Choroid plexus epithelial cell (primary cell): ENCODE results near the gene HMCN1.

Experiments
- DNase-seq: peaks from one replicate; pipeline ENCODE4 v3.0.0-alpha.2; 2010; ENCODE audit warnings: low read depth
- H3K4me3 ChIP-seq: 2 replicates; pipeline ENCODE4 v1.5.1; 2011; ENCODE audit warnings: low read depth, mild to moderate bottlenecking, control low read depth, low read length, moderate library complexity
- TF ChIP-seq, protein P1 (sequence below): conservative IDR thresholded peaks from 2 replicates; pipeline ENCODE4 v1.5.1; 2011; ENCODE audit warnings: low read depth, mild to moderate bottlenecking, control low read depth, inconsistent platforms, low read length, moderate library complexity

Gene HMCN1

DNA sequence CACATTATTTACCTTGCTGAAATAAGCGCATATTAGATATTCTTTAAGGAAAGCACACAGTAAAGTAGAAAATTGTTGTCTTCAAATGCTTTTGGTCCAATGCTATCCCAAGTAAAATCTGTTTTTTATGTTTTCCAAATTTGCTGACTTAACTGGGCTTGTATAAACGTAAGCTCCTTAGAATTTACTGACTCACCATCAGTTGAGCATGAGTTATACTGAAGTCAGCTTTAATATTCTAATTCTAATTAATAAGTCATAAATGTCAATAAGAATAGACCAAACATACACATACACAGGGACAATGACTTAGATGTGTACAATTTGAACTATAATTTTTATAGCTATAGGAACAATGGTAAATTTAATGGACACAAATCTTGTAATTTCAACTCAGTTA lies 321.7 kb downstream of the HMCN1 start:
- TF ChIP-seq, protein P1, sequence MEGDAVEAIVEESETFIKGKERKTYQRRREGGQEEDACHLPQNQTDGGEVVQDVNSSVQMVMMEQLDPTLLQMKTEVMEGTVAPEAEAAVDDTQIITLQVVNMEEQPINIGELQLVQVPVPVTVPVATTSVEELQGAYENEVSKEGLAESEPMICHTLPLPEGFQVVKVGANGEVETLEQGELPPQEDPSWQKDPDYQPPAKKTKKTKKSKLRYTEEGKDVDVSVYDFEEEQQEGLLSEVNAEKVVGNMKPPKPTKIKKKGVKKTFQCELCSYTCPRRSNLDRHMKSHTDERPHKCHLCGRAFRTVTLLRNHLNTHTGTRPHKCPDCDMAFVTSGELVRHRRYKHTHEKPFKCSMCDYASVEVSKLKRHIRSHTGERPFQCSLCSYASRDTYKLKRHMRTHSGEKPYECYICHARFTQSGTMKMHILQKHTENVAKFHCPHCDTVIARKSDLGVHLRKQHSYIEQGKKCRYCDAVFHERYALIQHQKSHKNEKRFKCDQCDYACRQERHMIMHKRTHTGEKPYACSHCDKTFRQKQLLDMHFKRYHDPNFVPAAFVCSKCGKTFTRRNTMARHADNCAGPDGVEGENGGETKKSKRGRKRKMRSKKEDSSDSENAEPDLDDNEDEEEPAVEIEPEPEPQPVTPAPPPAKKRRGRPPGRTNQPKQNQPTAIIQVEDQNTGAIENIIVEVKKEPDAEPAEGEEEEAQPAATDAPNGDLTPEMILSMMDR, result no peak
- no peak for DNase-seq
- H3K4me3 ChIP-seq, result no peak overlapping the region

DNA sequence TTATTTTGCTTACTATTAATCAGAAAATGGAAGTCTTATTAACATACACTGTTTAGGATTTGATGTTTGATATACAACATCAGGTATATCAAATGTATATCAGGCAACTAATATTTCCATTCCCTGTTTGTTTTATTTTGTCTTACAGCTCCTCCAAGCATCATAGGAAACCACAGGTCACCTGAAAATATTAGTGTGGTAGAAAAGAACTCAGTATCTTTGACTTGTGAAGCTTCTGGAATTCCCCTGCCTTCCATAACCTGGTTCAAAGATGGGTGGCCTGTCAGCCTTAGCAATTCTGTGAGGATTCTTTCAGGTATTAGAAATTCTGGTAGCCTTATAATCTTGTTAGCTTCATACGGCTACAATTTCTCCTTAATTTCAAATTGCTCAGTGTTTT lies 322.9 kb downstream of the HMCN1 start:
- TF ChIP-seq, protein P1, result no peak
- no peak for DNase-seq

DNA sequence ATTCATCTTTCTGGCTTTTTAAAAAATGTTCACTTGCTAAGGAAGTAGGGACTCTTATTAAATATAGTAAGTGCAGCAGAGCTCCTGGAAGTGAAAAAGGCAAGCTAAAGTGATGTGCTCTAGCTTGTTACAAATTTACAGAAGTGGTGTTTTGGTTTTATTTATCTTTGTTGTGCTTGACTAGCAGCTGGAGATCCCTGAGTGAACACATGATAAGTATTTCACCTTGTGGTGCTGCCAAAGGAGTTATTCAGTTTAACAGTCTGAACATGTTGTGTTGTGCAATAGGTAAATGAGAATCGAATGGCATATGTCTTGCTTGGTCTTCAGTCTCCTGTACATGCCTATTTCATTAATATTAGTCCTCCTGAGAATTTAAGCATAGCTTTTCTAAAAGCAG lies 325.1 kb downstream of the HMCN1 start:
- peak; percentile 76 for DNase-seq
- no peak overlapping the region for H3K4me3 ChIP-seq
- TF ChIP-seq, protein P1, result no peak

More for the DNA sequence above, 322.9 kb downstream of the HMCN1 start:
- H3K4me3 ChIP-seq, result no peak overlapping the region

DNA sequence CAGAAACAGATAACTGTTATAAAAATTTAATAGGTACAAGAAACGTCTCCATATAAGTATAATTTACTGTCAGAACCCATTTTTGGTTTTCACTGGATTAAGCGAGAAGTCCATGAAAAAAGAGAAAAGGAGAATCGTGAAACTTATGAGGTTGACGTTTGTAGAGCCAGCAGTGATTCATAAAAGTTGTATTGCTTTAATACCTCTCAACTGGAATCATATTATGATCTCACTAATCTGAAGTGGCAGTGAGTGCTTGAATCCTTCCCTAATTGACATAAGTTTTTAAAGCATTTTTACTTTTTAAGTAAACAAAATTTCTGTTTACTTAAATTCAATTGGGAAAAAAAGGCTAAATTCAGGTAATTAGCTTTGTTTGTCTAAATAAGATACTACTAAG lies 325.6 kb downstream of the HMCN1 start:
- no peak overlapping the region for H3K4me3 ChIP-seq
- TF ChIP-seq, protein P1, result no peak
- no peak for DNase-seq

DNA sequence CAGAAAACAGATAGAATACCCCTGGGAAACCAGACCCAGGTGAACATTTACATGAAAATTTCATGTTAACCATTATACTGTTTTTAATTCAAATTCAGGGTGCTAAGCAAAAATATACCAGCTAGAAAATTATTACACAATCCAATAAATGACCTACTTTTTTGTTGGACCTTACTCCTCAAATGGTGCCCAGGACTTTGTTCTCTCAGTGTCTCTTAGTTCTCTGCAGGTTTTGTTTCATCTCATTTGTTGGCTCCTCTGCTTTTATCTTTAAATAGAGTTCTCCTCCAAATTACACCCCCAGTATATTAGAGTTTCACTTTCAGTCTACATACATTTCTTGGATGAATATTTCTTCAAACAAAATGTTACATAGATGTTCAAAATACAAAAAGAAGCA lies 326.0 kb downstream of the HMCN1 start:
- no peak for DNase-seq
- TF ChIP-seq, protein P1, result no peak
- no peak overlapping the region for H3K4me3 ChIP-seq

DNA sequence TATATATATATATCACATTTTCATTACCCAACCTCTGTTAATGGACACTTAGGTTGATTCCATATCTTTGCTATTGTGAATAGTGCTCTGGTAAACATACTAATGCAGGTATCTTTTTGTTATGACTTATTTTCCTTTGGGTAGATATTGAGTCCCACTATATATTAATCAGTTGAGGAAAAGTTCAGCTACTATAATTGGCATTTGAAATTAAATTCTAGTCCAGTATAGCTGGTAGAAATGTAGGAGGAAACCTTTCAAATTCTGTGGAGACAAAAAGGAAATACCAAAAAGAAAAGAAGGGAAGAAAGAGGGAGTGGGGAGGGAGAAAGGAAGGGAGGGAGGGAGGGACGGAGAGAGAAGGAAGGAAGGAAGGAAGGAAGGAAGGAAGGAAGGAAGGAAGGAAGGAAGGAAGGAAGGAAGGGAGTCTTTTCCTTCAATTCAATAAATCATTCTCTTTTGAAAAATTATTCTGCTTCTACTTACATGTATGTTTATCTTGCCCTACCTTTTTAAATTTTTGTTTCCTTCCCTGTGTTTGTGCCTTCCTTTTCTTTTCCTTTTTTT lies 329.0 kb downstream of the HMCN1 start:
- TF ChIP-seq, protein P1, result no peak
- no peak overlapping the region for H3K4me3 ChIP-seq
- DNase-seq, result no peak

DNA sequence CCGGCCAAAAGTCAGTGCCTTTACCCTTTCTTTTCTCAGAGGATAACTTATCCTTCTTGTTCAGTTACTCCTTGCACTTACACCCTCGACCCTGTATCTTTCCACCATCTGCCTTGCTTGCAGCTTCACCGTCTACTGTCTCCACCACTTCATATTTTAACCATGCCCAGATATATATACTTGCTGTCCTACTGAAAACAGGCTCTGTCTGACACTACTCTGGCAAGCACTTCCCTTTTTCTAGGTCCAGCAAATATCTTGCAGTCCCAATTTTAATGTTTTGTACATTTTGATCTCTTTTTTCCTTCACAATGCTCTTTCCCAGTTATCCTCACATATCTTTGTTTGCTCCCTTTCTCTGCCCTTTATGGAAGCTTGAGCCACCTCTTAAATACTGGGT lies 332.2 kb downstream of the HMCN1 start:
- TF ChIP-seq, protein P1, result no peak
- no peak for DNase-seq
- H3K4me3 ChIP-seq, result no peak overlapping the region
